Activated gamma-delta T cell (primary cell): ENCODE measurements around the gene MYO15B.

Experiments
- DNase-seq: peaks from one replicate; lab custom pipeline; 2025; lab: John Stamatoyannopoulos, UW

Gene MYO15B

DNA sequence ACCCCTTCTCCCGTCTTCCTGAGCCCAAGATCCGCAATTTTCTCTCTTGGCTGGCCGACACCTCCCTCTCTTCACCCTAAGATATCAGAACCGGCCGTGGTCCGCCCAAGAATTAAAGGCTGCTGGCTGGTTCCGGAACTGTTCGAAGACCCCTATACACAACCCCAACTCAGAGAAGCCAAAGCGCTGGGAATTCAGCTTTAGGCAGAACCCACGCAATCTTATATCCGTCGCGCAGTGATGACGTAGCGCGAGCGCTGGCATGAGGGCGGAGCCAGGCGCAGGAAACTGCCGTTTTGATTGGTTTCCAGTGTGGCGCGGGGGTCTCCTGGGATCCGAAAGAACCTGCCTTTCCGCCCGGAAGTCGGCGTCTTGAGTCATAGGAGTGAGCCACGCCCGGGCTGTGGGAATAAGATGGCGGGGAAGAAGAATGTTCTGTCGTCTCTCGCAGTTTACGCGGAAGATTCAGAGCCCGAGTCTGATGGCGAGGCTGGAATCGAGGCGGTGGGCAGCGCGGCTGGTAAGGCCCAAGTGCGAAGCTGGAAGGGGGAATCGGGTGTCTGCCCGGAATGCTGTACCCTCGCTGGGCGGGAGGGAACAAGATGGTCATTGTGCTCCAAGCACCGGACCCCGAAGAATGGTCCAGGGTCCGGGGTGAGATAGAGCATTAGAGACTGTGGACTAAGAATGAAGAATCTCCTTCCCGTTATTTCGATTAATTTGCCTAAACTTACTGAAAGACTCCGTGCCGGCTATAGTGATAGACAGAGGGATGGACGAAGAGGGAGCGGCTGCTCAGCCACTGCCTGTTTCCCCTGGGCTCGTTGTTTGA, 79.6 kb downstream of the MYO15B start, which contains the start of the genes RECQL5 and SAP30BP:
Gene RECQL5, minus strand, starts transcription at position 196 of the 832 bp plus-strand sequence. CDS start 597 bp downstream, outside the sequence.
Gene SAP30BP, plus strand, starts transcription at position 380 of the 832 bp plus-strand sequence. Its CDS starts 35 bp downstream, at position 415.
- DNase-seq: peak; percentile 65

DNA sequence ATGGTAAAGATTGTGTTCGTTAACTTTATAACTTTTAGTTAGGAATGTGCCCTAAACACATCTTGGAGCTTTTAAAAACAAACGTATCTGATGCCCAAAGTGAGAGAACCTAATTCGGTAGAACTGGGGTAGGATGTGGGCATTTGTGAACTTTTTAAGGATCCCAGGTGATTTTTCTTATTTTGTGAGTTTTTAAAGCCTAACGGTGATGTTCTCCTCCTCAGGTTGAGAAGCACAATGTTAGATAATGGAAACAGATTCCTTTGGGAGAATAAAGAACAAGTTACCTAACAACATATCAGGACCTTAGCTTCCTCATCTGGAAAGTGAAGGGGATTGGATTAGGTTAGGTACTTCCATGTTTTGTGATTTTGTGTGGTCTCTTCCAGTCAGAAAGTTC, 80.2 kb downstream of the MYO15B start:
- DNase-seq: no peak

DNA sequence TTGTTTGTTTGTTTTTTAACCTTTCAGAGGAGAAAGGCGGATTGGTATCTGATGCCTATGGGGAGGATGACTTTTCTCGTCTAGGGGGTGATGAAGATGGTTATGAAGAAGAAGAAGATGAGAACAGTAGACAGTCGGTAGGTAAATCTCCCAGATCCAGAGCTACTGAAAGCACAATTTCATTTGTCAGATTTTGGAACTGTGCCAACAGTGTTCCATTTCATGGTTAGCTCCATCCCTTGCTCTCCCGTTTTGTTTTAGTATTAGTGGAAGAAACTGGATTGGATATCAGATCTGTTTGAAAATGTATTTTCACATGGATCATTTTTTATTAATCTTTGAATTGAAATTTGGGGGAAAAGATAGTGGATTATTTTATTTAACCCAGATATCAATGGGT, 80.9 kb downstream of the MYO15B start:
- no peak for DNase-seq

- DNase-seq: no peak
Observed at GRCh38 chr17:75670868-75671267, 83.3 kb downstream of the MYO15B start.

DNA sequence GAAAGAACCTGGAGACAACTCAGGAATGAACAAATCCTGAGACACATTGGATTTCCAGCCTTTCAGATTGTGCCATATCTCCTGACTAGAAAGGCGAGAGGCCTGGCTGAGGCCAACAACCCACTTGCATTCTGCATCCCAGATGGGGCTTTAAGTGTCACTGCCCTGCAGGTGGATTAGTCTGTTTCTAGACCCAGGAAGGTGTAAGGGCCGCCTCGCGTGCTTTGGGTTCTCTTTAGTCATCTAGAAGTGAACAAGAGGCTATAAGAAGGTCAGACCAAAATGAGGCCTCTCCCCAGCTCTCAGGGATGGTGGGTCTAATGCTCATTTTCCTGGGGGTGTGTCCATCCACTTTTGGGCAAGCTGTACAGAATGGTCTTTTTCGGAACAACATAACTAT, 84.4 kb downstream of the MYO15B start:
- DNase-seq: no peak

GRCh38 chr17:75673487-75673886, 85.9 kb downstream of the MYO15B start:
- no peak for DNase-seq
